ENCODE results near the gene B4GALT4. TPM values are rescaled to one million over a fixed set of nuclear protein-coding genes. Genes with fewer than 3 reads are reported as not detected.
A peak's percentile ranks its signal among the peaks of the same experiment; 100 is the strongest.

The B4GALT4 gene
- total RNA-seq, 1 experiment from 2014 or later = 37.6 TPM

GRCh38 chr3:119195151-119195476, 45.6 kb downstream of the B4GALT4 start:
- POLR2A ChIA-PET (ENCODE audit: unreplicated experiment) = interaction anchor here (0.6 kb wide), 1 partner anchor 24 kb away, joined by 3 read pairs; no protein-coding TSS in a partner anchor
- Histone ChIP-seq H3F3A (ENCODE audit: low read length, unreplicated experiment) (no peaks in the 10 kb centered on the region), H3K27me3 (ENCODE audit: low read length) (no peaks in the 10 kb centered on the region), H3K27ac (ENCODE audit: low read length) (peak overlapping the region; percentile 9; the same call in 1 of the 2 replicates), H3K4me1 (ENCODE audit: insufficient read depth, low read length) (peaks cover 25% of the 10 kb centered on the region), H2AFZ (ENCODE audit: low read length) (peak overlapping the region; percentile 39), H3K36me3 (ENCODE audit: low read depth, low read length) (no peaks in the 10 kb centered on the region), H3K9me2 (replicated peaks; ENCODE audit: low read length) (no peaks in the 10 kb centered on the region), H4K20me1 (ENCODE audit: low read length) (no peaks in the 10 kb centered on the region), H3K9ac (ENCODE audit: low read length) (no peak overlapping the region), H3K4me2 (ENCODE audit: low read length) (peak overlapping the region; percentile 5; the same call in 1 of the 2 replicates), H3K9me3 (ENCODE audit: low read length) (no peaks in the 10 kb centered on the region), H3K4me3 (ENCODE audit: low read length) (no peak overlapping the region), H3K79me2 (ENCODE audit: low read length) (no peaks in the 10 kb centered on the region)
- DNase-seq (no peak), ATAC-seq (no peak)
- intact Hi-C loops (cut with micrococcal nuclease) = no loop called here
- TF ChIP-seq EZH2 (IDR thresholded peaks at IDR 0.05; ENCODE audit: low read length, unreplicated experiment) (no peak), EZH2phosphoT487 (IDR thresholded peaks at IDR 0.05; ENCODE audit: borderline replicate concordance, low read length) (no peak), CTCF (conservative IDR thresholded peaks at IDR 0.05; ENCODE audit: low read depth, low read length) (no peak)
- no TSS peak for BruUV-seq (replicated peaks)
- CTCF ChIA-PET = no interaction called here

- Histone ChIP-seq H3K4me2 (ENCODE audit: low read length) (peak overlapping the region; percentile 5), H3K4me3 (ENCODE audit: low read length) (no peak overlapping the region), H3K9ac (ENCODE audit: low read length) (no peak overlapping the region), H3K79me2 (ENCODE audit: low read length) (no peaks in the 10 kb centered on the region), H3K9me2 (replicated peaks; ENCODE audit: low read length) (no peaks in the 10 kb centered on the region), H3K27me3 (ENCODE audit: low read length) (no peaks in the 10 kb centered on the region), H4K20me1 (ENCODE audit: low read length) (no peaks in the 10 kb centered on the region), H3K9me3 (ENCODE audit: low read length) (no peaks in the 10 kb centered on the region), H3F3A (ENCODE audit: low read length, unreplicated experiment) (no peaks in the 10 kb centered on the region), H3K4me1 (ENCODE audit: insufficient read depth, low read length) (peaks cover 25% of the 10 kb centered on the region), H3K27ac (ENCODE audit: low read length) (peak overlapping the region; percentile 9; the same call in 1 of the 2 replicates), H3K36me3 (ENCODE audit: low read depth, low read length) (no peaks in the 10 kb centered on the region), H2AFZ (ENCODE audit: low read length) (peak overlapping the region; percentile 39)
- intact Hi-C loops (cut with micrococcal nuclease) = no loop called here
- ATAC-seq (peak; percentile 66), DNase-seq (peak; percentile 67)
- no peak for TF ChIP-seq EZH2 (IDR thresholded peaks at IDR 0.05; ENCODE audit: low read length, unreplicated experiment)
- ChIA-PET CTCF (no interaction called here), POLR2A (ENCODE audit: unreplicated experiment) (no interaction called here)
- BruUV-seq (replicated peaks) = no TSS peak
Observed at GRCh38 chr3:119194237-119195150, 46.2 kb downstream of the B4GALT4 start.

- ChIA-PET CTCF (interaction anchor here (0.7 kb wide), 1 partner anchor 49 kb away, joined by 3 read pairs; the partner anchor contains the start of gene B4GALT4), POLR2A (ENCODE audit: unreplicated experiment) (no interaction called here)
- no peaks in the 10 kb centered on the region for H4K20me1 ChIP-seq (ENCODE audit: low read length)
- TF ChIP-seq EZH2phosphoT487 (IDR thresholded peaks at IDR 0.05; ENCODE audit: borderline replicate concordance, low read length) (no peak), EZH2 (IDR thresholded peaks at IDR 0.05; ENCODE audit: low read length, unreplicated experiment) (no peak), CTCF (conservative IDR thresholded peaks at IDR 0.05; ENCODE audit: low read depth, low read length) (no peak)
- no peaks in the 10 kb centered on the region for H3K9me2 ChIP-seq (replicated peaks; ENCODE audit: low read length)
- no TSS peak for BruUV-seq (replicated peaks)
- H3K36me3 ChIP-seq (ENCODE audit: low read depth, low read length) = no peaks in the 10 kb centered on the region
- H3K4me2 ChIP-seq (ENCODE audit: low read length) = no peak overlapping the region
- H3K4me3 ChIP-seq (ENCODE audit: low read length) = no peak overlapping the region
- H3K27me3 ChIP-seq (ENCODE audit: low read length) = no peaks in the 10 kb centered on the region
- no peak overlapping the region for H3K9ac ChIP-seq (ENCODE audit: low read length)
- intact Hi-C loops (cut with micrococcal nuclease) = no loop called here
- H3K4me1 ChIP-seq (ENCODE audit: insufficient read depth, low read length) = peaks cover 36% of the 10 kb centered on the region
- no peaks in the 10 kb centered on the region for H3K9me3 ChIP-seq (ENCODE audit: low read length)
- DNase-seq = peak; percentile 25
- H2AFZ ChIP-seq (ENCODE audit: low read length) = 0 out of 2 replicates have a peak overlapping the region, but pooled peaks have one; percentile 8
- no peaks in the 10 kb centered on the region for H3F3A ChIP-seq (ENCODE audit: low read length, unreplicated experiment)
- H3K27ac ChIP-seq (ENCODE audit: low read length) = no peak overlapping the region
- no peaks in the 10 kb centered on the region for H3K79me2 ChIP-seq (ENCODE audit: low read length)
- ATAC-seq = no peak
Observed at GRCh38 chr3:119191800-119192199, 48.9 kb downstream of the B4GALT4 start.
